HPDE6-E6E7 (cell line): Measurements from ENCODE around the gene TRIM16.
"Not testable (repeated sequence)": the region's sequence is repeated elsewhere in the genome, so short reads cannot be mapped to it uniquely, and the experiment has no call there.

Experiments used
- DNase-seq: peaks from one replicate; pipeline ENCODE4 v3.0.0; 2011; ENCODE audit warnings: missing footprints; ENCODE audit errors: extremely low spot score

The TRIM16 gene

GRCh38 chr17:15683824-15684478 is at the start of gene TRIM16:
TRIM16 (minus strand) TSS chr17:15684311; CDS start chr17:15651609, 32,702 bp downstream.
- not testable (repeated sequence) for DNase-seq

GRCh38 chr17:15733174-15733789 is 49.2 kb upstream of the TRIM16 start:
- not testable (repeated sequence) for DNase-seq

DNA sequence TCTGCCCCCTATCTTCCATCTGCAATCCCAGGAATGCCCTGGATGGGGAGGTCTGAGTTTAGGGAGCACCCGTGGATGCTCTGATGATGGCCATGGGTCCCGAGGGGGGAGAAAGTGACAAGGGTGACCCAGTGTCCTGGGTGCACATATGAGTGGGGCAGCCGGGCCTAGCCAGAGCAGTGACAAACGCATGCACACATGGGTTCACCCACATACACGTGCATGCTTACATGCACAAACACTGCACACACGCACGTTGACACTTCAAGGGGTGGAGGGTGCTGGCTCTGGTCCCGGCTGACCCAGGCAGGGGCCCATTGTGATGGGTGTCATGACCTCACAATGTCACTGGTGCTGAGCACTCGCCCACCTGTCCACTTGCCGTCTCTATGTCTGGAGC is 47.8 kb upstream of the TRIM16 start, which contains the start of gene TBC1D26:
Gene TBC1D26 (plus strand): TSS at position 384 of the 400 bp plus-strand sequence. CDS start 3,066 bp downstream, outside the sequence.
- not testable (repeated sequence) for DNase-seq

DNA sequence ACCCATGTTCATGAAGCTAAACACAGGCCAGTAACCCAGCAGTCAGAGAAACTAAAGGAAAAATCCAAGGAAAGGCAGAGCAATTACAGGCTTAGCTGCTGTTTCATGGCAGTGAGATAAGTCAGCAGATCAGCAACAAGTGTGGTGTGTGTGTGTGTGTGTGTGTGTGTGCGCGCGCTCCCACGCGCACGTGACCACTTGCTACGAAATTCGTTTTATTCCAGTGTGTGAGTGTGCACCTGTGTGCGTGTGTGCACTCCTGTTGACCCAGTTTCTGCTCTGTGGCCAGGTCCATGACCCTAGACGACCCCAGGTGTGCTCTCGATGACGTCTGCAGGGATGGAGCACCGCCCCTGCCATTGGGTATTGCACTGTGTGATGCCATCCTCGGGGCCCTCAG is 46.4 kb upstream of the TRIM16 start:
- DNase-seq: not testable (repeated sequence)

DNA sequence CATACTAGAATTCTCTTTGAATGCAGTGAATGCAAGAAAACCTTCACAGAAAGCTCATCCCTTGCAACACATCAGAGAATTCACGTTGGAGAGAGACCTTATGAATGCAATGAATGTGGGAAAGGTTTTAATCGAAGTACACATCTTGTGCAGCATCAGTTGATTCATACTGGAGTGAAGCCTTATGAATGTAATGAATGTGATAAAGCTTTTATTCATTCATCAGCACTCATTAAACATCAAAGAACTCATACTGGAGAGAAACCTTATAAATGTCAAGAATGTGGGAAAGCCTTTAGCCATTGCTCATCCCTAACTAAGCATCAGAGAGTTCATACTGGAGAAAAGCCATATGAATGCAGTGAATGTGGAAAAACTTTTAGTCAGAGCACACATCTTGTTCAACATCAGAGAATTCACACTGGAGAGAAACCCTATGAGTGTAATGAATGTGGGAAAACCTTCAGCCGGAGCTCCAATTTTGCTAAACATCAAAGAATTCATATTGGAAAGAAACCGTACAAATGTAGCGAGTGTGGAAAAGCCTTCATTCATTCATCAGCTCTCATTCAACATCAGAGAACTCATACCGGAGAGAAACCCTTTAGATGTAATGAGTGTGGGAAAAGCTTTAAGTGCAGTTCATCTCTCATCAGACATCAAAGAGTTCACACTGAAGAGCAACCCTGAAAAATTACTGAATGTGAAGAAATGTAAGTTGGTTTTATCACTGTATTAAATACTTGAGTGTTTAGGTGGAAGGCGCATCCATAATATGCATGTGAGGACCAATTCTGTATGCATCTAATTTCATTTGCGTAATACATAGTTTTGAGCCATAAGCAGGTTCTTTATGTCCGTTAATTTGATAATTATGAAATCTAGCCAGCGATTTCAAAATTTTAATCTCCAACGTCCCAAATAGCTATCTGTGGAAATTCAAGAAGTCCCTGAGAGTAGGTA is 32.8 kb upstream of the TRIM16 start:
- DNase-seq: not testable (repeated sequence)

DNA sequence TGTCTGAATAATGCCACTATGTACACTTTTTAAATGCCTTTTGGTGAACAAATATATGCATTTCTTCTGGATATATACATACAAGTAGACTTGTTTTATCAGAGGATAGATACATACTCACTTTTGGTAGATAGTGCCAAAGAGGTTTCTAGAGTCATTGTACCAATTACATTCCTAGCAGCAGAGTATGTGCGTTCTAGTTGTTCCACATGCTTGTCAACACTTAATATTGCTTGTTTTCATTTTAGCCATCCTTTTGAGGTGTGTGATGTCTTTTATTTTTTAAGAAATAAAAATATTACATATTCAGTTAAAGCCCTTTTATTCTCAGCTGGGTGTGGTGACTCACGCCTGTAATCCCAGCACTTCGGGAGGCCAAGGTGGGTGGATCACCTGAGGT is 24.8 kb upstream of the TRIM16 start:
- not testable (repeated sequence) for DNase-seq

DNA sequence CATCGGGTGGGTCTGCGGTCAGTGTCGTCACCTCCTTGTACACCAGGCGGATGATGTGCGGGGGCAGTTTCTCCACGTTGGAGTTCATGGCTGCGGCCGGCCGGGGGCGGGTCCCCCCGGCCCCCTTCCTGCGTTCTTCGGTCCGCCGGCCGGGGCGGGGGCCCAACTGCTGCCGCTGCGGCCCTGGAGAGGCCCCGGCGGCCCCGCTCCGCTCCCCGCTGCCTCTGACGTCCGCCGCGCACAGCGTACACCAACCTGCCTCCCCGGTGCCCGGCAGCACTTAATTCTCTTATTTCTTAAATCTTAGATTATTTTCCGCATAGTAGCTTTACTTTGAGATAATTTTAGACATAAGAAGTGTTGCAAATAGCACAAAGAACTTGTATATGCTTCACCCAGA is 20.7 kb upstream of the TRIM16 start:
- not testable (repeated sequence) for DNase-seq

- not testable (repeated sequence) for DNase-seq
Observed at GRCh38 chr17:15704239-15704638, 20.1 kb upstream of the TRIM16 start.

DNA sequence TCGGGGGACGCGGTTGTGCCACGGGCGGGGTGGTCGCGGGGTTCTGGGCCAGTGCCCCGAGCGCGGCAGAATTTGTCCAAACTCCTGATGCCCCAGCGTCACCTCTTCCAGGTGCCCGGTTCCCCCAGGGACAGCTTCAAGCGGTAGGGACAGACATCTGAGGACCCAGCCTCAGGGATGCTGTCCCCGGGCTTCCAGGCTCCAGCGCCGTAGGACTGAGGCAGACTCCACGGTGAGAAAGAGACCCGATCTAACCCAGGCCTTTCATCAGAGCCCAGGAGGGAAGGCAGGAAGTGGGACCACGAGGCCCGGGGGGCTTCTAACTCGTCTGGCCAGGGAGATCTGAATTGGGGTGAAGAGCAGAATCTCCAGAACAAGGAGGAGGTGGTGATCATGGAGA is 15.8 kb upstream of the TRIM16 start:
- DNase-seq: not testable (repeated sequence)

DNA sequence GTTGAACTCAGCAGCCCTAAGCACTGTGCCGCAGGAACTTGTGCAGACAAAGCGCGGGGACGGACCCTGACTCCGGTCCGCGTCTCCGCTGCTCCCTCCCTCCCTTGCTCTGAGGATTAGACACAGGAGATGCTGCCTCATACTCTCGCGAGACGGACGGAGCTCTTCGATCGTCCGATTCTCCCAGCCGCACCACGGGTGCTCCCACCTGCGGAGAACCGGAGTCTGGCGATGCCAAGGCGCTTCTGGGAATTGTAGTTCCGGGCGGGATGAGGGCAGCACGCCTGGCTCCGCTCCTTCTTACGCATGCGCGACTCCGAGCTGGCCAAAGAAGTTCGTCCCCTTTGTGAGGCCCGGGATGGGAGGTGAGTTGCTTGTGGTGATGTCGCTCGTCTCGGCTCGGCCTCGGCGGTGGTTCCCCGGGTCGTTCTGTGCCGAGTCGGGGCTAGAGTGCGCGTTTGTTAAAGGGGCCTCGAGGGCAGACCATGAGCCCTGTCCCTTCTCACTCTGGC is 15.4 kb upstream of the TRIM16 start, which contains the start of gene ZNF286A:
Gene ZNF286A (plus strand): TSS at position 340 of the 512 bp plus-strand sequence. CDS start 578 bp downstream, outside the sequence.
- DNase-seq: peak; percentile 98

DNA sequence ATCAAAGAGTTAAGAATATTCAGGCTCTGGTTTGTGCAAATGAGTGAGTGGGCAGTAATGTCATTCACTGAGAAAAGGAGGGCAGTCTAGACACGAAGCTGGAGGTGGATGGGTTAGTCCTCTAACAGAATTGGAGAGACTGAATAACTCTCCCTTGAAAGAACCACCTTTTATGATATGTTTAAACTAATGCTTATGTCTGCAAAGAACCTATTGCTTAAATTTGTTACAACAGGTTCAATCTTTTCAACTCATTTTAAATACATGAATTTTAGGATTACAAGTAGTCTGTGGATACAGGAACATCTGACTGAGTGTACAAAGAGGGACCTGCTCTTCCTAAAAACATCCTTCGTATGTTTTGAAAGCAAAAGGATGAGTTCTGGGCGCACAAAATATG is 14.9 kb upstream of the TRIM16 start:
- DNase-seq: not testable (repeated sequence)

DNA sequence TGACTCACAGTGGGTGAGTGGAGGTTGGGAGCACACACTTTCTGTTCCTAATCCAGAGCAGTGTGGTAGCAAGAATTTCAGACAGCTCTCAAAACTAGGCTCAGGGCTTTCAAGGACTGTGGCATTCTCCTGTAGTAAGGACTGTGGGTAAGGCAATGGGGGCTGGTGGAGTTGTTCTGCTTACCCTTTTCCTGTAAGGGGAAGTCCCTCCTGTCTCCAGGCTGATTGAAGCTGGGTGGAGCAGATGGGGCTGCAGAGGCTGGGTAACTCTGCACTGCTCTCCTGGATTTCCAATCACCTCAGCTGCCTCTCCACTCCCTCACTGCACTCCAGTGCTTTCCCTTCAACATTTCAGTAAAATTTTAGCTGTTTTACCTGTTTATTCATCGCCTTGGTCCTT is 3.4 kb upstream of the TRIM16 start:
- not testable (repeated sequence) for DNase-seq

GRCh38 chr17:15683135-15683534 is 976 bp downstream of the TRIM16 start:
- not testable (repeated sequence) for DNase-seq

GRCh38 chr17:15675991-15676390 is 8.1 kb downstream of the TRIM16 start:
- not testable (repeated sequence) for DNase-seq

- DNase-seq: not testable (repeated sequence)
Observed at GRCh38 chr17:15674640-15675039, 9.5 kb downstream of the TRIM16 start.

DNA sequence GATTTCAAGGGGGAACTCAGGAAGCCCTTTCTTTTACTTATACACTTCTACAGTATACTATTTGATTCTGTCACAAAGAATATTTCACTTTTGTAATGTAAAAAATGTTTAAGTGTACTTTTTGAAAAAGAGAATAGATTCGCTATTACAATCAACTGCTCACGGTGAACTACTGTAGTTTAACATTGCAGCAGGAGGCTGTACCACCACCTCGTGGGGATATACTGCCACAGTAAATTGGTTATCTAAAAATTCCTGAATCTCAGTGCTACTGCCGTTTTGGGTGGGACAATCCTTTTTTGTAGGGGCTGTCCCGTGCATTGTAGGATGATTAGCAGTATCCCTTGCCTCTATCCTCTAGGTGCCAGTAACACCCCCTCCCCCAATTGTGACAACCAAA is 14.6 kb downstream of the TRIM16 start:
- not testable (repeated sequence) for DNase-seq

- no peak for DNase-seq
Observed at GRCh38 chr17:15663691-15664090, 20.4 kb downstream of the TRIM16 start.

DNA sequence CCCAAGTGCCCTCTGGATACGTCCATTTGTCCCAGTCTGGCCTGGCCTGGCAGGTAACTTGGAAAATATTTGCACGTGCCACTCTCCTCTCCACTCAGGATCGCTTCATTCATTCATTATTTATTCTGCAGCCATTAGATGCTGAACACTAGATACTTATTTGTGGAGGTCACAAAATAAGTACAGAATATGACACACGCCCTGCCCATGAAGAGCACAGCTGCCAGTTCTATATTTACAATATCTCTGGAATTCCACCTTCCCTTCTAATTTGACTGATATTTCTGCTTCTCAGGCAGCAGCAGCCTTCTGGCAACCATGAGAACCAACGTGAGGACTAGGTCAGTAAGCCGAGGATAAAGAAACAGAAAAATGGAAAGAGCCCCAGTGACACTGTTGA is 20.9 kb downstream of the TRIM16 start:
- no peak for DNase-seq

DNA sequence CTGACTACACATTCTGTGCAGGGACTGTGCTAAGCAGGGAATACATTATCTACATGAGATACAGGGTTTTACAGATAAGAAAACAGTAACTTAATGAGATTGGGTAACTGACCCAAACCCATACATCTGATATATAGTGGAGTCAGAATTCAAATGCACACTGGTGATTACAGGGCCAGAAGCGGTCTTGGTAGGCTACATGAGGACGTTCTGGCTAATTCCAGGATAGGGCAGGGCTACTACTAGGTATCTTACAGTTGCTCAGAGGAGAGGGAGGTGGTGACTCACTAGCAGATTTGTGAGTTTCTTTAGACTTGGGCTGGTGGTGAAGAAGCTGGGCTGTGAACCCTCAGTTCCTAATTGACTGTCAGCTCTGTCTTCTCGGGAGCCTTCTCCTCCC is 21.4 kb downstream of the TRIM16 start:
- DNase-seq: no peak

- DNase-seq: no peak
Observed at GRCh38 chr17:15660077-15660476, 24.0 kb downstream of the TRIM16 start.

DNA sequence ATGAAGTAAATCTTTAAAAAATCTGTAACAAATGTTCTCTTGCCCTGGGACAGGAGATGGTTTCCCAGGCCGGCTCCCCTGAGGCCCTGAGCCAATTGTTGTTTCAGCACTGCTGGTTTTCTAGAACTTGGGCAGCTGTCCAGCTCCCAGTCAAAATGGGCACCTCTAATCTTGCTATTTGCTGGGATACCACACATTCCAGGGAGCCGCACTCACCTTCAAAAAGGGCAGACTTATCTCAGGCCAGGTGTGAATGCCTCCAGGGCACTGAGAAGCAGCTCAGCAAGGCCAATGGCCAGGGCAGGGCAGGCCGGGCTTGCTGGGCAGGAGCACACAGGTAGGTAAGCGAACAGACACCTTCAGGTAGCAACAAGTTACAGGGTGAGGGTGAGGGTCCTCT is 24.4 kb downstream of the TRIM16 start:
- DNase-seq: no peak

- DNase-seq: no peak
Observed at GRCh38 chr17:15659236-15659635, 24.9 kb downstream of the TRIM16 start.
